BLaER1 treated with 17β-estradiol and CSF1 and Interleukin-3, amounts not matched to agents 10 nM and 100 nM (cell line): Measurements from ENCODE around the gene NECAB3.
A peak's percentile ranks its signal among the peaks of the same experiment; 100 is the strongest.

ENCODE experiments used
- H3K27ac ChIP-seq, 11 experiments: shearing (Covaris generic); formaldehyde crosslinking; 2 replicates each; pipeline ENCODE4 v1.8.1; 2022
- H3K27me3 ChIP-seq, 11 experiments: shearing (Covaris generic); formaldehyde crosslinking; 2 replicates each; pipeline ENCODE4 v1.8.1; 2022
- H3K36me3 ChIP-seq, 11 experiments: shearing (Covaris generic); formaldehyde crosslinking; 2 replicates each; pipeline ENCODE4 v1.8.1; 2022
- H3K4me1 ChIP-seq, 10 experiments: shearing (Covaris generic); formaldehyde crosslinking; 2 replicates each; pipeline ENCODE4 v1.8.1; 2022
- H3K4me2 ChIP-seq, 11 experiments: shearing (Covaris generic); formaldehyde crosslinking; 2 replicates each; pipeline ENCODE4 v1.8.1; 2022
- H3K4me3 ChIP-seq, 10 experiments: shearing (Covaris generic); formaldehyde crosslinking; 2 replicates each; pipeline ENCODE4 v1.8.1; 2022
- H3K9ac ChIP-seq, 11 experiments: shearing (Covaris generic); formaldehyde crosslinking; 2 replicates each; pipeline ENCODE4 v1.8.1; 2022
- H3K9me3 ChIP-seq, 11 experiments: shearing (Covaris generic); formaldehyde crosslinking; replicated peaks in 1 of 11; 2 replicates each; pipeline ENCODE4 v1.8.1; 2022
- H4K20me1 ChIP-seq, 11 experiments: shearing (Covaris generic); formaldehyde crosslinking; 2 replicates each; pipeline ENCODE4 v1.8.1; 2022
- Cebpa-rat ChIP-seq, 11 experiments: shearing (Covaris generic); IDR thresholded peaks; 2 replicates each; pipeline ENCODE4 v1.8.1; 2022

NECAB3 gene

GRCh38 chr20:33697129-33697528, 22.9 kb upstream of the NECAB3 start:
- Histone ChIP-seq H3K27ac (no peak overlapping the region), H4K20me1 (no peaks in the 10 kb centered on the region), H3K36me3 (no peaks in the 10 kb centered on the region), H3K9me3 (peaks cover 27 to 39% (median 34%) of the 10 kb centered on the region in 11 experiments), H3K9ac (peak overlapping the region in 1 of 11 experiments; percentile 35; a peak in 1 of 22 replicates), H3K4me1 (peaks cover 15 to 45% (median 30%) of the 10 kb centered on the region in 10 experiments; a peak in 19 of 20 replicates), H3K4me2 (peak overlapping the region in 1 of 11 experiments; percentile 35; a peak in 2 of 22 replicates), H3K4me3 (no peak overlapping the region), H3K27me3 (no peaks in the 10 kb centered on the region)
- no peak for TF ChIP-seq Cebpa-rat (IDR thresholded peaks at IDR 0.05)

DNA sequence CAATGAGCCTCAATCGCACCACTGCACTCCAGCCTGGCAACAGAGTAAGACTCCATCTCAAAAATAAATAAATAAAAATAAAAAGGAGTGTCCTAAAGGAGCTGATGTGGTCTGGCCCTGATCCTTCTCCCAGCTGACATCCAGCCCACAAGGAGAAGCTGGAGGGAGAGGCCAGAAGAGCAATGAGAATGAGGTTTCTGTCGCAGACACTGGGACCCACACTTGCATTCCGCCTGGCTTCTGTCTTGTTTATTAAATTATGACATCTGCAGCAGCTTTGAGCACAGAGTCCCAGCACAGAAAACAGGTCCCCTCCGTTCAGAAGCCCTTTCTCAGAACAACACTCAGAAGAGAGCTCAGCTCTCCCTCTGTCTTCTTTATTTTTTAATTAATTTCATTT, 22.2 kb upstream of the NECAB3 start:
- Histone ChIP-seq H3K27me3 (no peaks in the 10 kb centered on the region), H4K20me1 (no peaks in the 10 kb centered on the region), H3K27ac (no peak overlapping the region), H3K4me3 (no peak overlapping the region), H3K9ac (peak overlapping the region in 1 of 11 experiments; percentile 35; a peak in 1 of 22 replicates), H3K36me3 (no peaks in the 10 kb centered on the region), H3K4me2 (no peak overlapping the region), H3K9me3 (peaks cover 22 to 33% (median 27%) of the 10 kb centered on the region in 11 experiments; a peak in 21 of 22 replicates), H3K4me1 (peaks cover 17 to 51% (median 37%) of the 10 kb centered on the region in 10 experiments; a peak in 19 of 20 replicates)
- TF ChIP-seq Cebpa-rat (IDR thresholded peaks at IDR 0.05), result no peak

GRCh38 chr20:33694639-33695012, 20.4 kb upstream of the NECAB3 start:
- Histone ChIP-seq H3K4me1 (peaks cover 35 to 68% (median 53%) of the 10 kb centered on the region in 10 experiments), H3K9me3 (peaks cover 12 to 20% (median 16%) of the 10 kb centered on the region in 11 experiments; a peak in 17 of 22 replicates), H3K36me3 (no peaks in the 10 kb centered on the region), H3K27ac (peak overlapping the region in 3 of 11 experiments; percentile 52 to 62 (median 56); a peak in 4 of 22 replicates), H3K4me3 (no peak overlapping the region), H3K9ac (peak overlapping the region in 2 of 11 experiments; percentile 60 to 66; a peak in 3 of 22 replicates), H3K27me3 (no peaks in the 10 kb centered on the region), H4K20me1 (no peaks in the 10 kb centered on the region), H3K4me2 (peak overlapping the region in 9 of 11 experiments; percentile 16 to 96 (median 85); a peak in 17 of 22 replicates)
- no peak for TF ChIP-seq Cebpa-rat (IDR thresholded peaks at IDR 0.05)

DNA sequence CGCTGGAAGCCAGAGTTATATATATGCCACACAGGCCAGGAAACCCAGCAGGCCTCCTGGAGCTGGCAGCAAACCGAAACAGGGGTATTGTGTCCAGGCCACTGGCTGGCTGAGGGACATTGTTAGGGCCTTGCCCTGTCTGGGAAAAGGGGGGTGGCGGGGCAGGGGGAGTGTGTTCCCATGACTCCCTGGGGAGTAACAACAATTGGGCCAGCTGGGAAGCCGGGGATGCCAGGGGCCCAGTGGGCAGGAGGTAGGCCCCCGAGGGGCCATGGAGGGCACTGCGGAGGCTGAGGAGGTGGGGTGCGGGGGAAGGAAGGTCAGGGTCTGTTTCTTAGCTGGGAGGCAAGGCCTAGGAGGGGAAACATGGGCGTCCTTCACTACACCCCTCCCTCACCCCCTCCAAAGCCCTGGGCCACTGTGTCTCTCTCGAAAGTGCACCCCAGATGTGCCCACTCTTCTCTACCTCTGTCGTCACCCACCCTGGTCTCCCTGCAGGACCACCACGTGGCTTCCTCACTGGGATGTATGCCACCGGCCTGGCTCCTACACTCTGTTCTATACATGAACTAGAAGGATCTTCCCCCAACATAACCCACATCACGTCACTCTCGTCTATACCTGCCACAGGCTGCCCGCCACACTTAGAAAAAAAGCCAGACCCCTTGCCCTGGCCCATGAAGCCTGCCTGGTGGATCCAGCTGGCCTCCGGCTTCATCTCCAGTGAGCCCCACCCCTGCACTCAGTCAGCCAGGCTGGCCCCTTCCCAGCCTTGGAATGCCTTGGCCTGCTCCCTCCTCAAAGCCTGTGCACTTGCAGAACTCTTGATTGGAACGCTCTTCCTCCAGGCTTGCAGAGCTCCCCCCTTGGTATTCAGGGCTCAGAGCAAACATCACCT, 19.8 kb upstream of the NECAB3 start:
- Histone ChIP-seq H3K27me3 (no peaks in the 10 kb centered on the region), H3K9ac (peak overlapping the region in 10 of 11 experiments; percentile 17 to 66 (median 50); a peak in 18 of 22 replicates), H3K27ac (peak overlapping the region in 9 of 11 experiments; percentile 9 to 65 (median 52); a peak in 17 of 22 replicates), H3K9me3 (peaks cover 11 to 17% (median 14%) of the 10 kb centered on the region in 11 experiments; a peak in 17 of 22 replicates), H4K20me1 (no peaks in the 10 kb centered on the region), H3K4me3 (no peak overlapping the region), H3K4me2 (peak overlapping the region; percentile 16 to 96 (median 84); a peak in 21 of 22 replicates), H3K4me1 (peaks cover 35 to 74% (median 60%) of the 10 kb centered on the region in 10 experiments), H3K36me3 (no peaks in the 10 kb centered on the region)
- no peak for TF ChIP-seq Cebpa-rat (IDR thresholded peaks at IDR 0.05)

GRCh38 chr20:33693289-33693688, 19.1 kb upstream of the NECAB3 start:
- no peak for TF ChIP-seq Cebpa-rat (IDR thresholded peaks at IDR 0.05)
- Histone ChIP-seq H3K36me3 (no peaks in the 10 kb centered on the region), H3K9ac (peak overlapping the region in 8 of 11 experiments; percentile 17 to 66 (median 50); a peak in 13 of 22 replicates)

GRCh38 chr20:33689973-33690372, 15.7 kb upstream of the NECAB3 start:
- Histone ChIP-seq H3K27me3 (no peaks in the 10 kb centered on the region), H4K20me1 (peaks cover 0 to 7% (median 3%) of the 10 kb centered on the region in 11 experiments; a peak in 14 of 22 replicates), H3K4me2 (peak overlapping the region; percentile 74 to 96 (median 85)), H3K27ac (peak overlapping the region in 10 of 11 experiments; percentile 50 to 96 (median 85); a peak in 20 of 22 replicates), H3K9ac (peak overlapping the region; percentile 35 to 76 (median 67); a peak in 19 of 22 replicates), H3K4me3 (peak overlapping the region in 3 of 10 experiments; percentile 30 to 53 (median 32); a peak in 6 of 20 replicates), H3K4me1 (peaks cover 61 to 90% (median 89%) of the 10 kb centered on the region in 10 experiments), H3K9me3 (no peaks in the 10 kb centered on the region), H3K36me3 (no peaks in the 10 kb centered on the region)
- TF ChIP-seq Cebpa-rat (IDR thresholded peaks at IDR 0.05), result peak in 8 of 11 experiments; percentile 31 to 90 (median 68); a peak in 11 of 22 replicates

More at GRCh38 chr20:33693289-33693688, 19.1 kb upstream of the NECAB3 start:
- H3K4me3 ChIP-seq, result no peak overlapping the region
- H3K4me1 ChIP-seq, result peaks cover 36 to 81% (median 67%) of the 10 kb centered on the region in 10 experiments
- H3K27me3 ChIP-seq, result no peaks in the 10 kb centered on the region
- peak overlapping the region in 7 of 11 experiments; percentile 39 to 65 (median 55); a peak in 11 of 22 replicates for H3K27ac ChIP-seq
- peaks cover 5 to 10% (median 7%) of the 10 kb centered on the region in 11 experiments; a peak in 17 of 22 replicates for H3K9me3 ChIP-seq
- peak overlapping the region in 10 of 11 experiments; percentile 16 to 96 (median 84); a peak in 19 of 22 replicates for H3K4me2 ChIP-seq
- no peaks in the 10 kb centered on the region for H4K20me1 ChIP-seq

DNA sequence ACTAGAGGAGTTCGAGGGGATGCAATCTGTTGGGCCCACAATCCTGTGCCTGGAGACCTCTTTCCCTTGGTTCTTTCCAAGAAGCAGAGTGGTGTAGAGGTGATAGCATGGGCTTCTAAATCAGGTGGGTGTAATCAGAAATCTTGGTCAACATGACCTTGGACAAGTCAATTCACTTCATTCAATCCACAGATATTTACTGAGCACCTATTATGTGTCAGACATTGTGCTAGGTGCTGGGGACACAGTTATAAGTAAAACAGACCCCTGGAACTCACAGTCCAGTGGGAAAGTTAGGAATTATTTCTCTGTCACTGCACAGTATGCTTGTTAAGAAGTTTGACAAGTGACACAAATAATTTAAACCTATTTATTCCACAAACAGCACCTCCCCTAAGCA, 15.3 kb upstream of the NECAB3 start:
- TF ChIP-seq Cebpa-rat (IDR thresholded peaks at IDR 0.05), result no peak
- H3K9ac ChIP-seq, result peak overlapping the region in 9 of 11 experiments; percentile 6 to 70 (median 45); a peak in 16 of 22 replicates
- H3K36me3 ChIP-seq, result peaks cover 0 to 1% (median 0%) of the 10 kb centered on the region in 11 experiments; a peak in 1 of 22 replicates
- H3K4me2 ChIP-seq, result peak overlapping the region; percentile 74 to 96 (median 85); a peak in 21 of 22 replicates
- peak overlapping the region in 9 of 11 experiments; percentile 65 to 96 (median 85); a peak in 18 of 22 replicates for H3K27ac ChIP-seq
- H3K9me3 ChIP-seq, result no peaks in the 10 kb centered on the region
- H3K4me3 ChIP-seq, result no peak overlapping the region
- no peaks in the 10 kb centered on the region for H3K27me3 ChIP-seq
- H3K4me1 ChIP-seq, result peaks cover 65 to 93% (median 90%) of the 10 kb centered on the region in 10 experiments
- H4K20me1 ChIP-seq, result peaks cover 0 to 12% (median 8%) of the 10 kb centered on the region in 11 experiments; a peak in 14 of 22 replicates

DNA sequence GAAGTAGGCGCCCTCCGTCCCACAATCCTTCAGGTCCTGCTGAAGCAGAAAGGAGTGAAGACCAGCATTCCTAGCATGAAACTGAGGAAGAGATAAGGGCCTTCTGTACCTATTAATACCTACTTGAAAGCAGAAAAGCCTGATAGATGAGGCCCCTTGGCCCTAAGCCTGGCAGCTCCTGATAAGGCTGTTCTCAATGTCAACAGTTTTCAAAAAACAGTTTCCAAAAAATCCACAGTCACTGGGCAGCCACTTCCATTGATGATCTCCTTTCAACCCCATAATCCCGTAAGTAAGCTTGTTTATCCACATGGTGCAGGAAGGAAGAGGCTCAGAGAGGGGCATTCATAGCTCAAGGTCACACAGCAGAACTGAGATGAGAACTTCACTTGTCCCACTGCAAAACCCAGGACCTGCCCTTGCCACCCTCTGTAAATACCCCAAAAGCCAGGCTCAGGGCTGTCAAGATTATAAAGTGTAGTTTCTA, 14.8 kb upstream of the NECAB3 start:
- Histone ChIP-seq H3K9ac (peak overlapping the region in 8 of 11 experiments; percentile 6 to 70 (median 46); a peak in 13 of 22 replicates), H3K4me2 (peak overlapping the region in 10 of 11 experiments; percentile 74 to 96 (median 86); a peak in 19 of 22 replicates), H4K20me1 (peaks cover 0 to 17% (median 13%) of the 10 kb centered on the region in 11 experiments; a peak in 15 of 22 replicates), H3K27ac (peak overlapping the region in 9 of 11 experiments; percentile 65 to 96 (median 85); a peak in 18 of 22 replicates), H3K9me3 (no peaks in the 10 kb centered on the region), H3K36me3 (peaks cover 0 to 6% (median 0%) of the 10 kb centered on the region in 11 experiments; a peak in 5 of 22 replicates), H3K4me1 (peaks cover 66 to 93% (median 90%) of the 10 kb centered on the region in 10 experiments), H3K4me3 (no peak overlapping the region), H3K27me3 (no peaks in the 10 kb centered on the region)
- no peak for TF ChIP-seq Cebpa-rat (IDR thresholded peaks at IDR 0.05)
